ENCODE results near the gene TPO.

TPO gene

GRCh38 chr2:1397350-1397749 is 15.9 kb upstream of the TPO start:
- Histone ChIP-seq H3K4me1 (ENCODE audit: control insufficient read depth in 1 of 2, insufficient read depth in 2 of 2, low read length in 2 of 2) (no peaks in the 10 kb centered on the region), H3K79me2 (ENCODE audit: control insufficient read depth, insufficient read depth, low read length, poor library complexity) (no peaks in the 10 kb centered on the region), H3K27me3 (ENCODE audit: insufficient read depth, low read length) (no peaks in the 10 kb centered on the region), H3K9me3 (ENCODE audit: insufficient read depth, low read depth, low read length) (peaks cover 5% of the 10 kb centered on the region), H4K12ac (ENCODE audit: low read depth, low read length) (no peak overlapping the region), H3K14ac (ENCODE audit: low read length) (no peak overlapping the region), H3K4me2 (ENCODE audit: low read length) (no peak overlapping the region), H4K8ac (ENCODE audit: low read depth, low read length) (no peak overlapping the region), H3K27ac (ENCODE audit: low read depth, low read length) (no peak overlapping the region), H2BK5ac (ENCODE audit: low read depth, low read length, poor library complexity) (no peak overlapping the region), H3K18ac (ENCODE audit: low read length) (no peak overlapping the region), H3K23ac (ENCODE audit: low read length) (no peak overlapping the region), H3K9ac (ENCODE audit: low read length) (no peak overlapping the region), H2BK12ac (ENCODE audit: low read length) (no peak overlapping the region), H2AK5ac (ENCODE audit: low read length) (no peak overlapping the region), H2AFZ (ENCODE audit: insufficient read depth, low read length, poor library complexity) (no peak overlapping the region), H3K79me1 (ENCODE audit: low read length) (no peaks in the 10 kb centered on the region), H3K4ac (ENCODE audit: low read depth, low read length) (no peak overlapping the region), H3K36me3 (ENCODE audit: control insufficient read depth in 1 of 2, insufficient read depth in 2 of 2, low read length in 2 of 2) (no peaks in the 10 kb centered on the region), H4K91ac (ENCODE audit: low read depth, low read length) (no peak overlapping the region), H2BK120ac (ENCODE audit: insufficient read depth, low read length, poor library complexity) (no peak overlapping the region), H3K4me3 (ENCODE audit: low read depth, low read length) (no peak overlapping the region)
- no peak for DNase-seq
- WGBS (ENCODE audit: extremely low coverage, insufficient coverage, insufficient read length) = no CpG with 5 or more reads among the region's 4 CpGs

GRCh38 chr2:1398191-1398590 is 15.1 kb upstream of the TPO start:
- H3K4ac ChIP-seq (ENCODE audit: low read depth, low read length) = no peak overlapping the region
- no peaks in the 10 kb centered on the region for H3K27me3 ChIP-seq (ENCODE audit: insufficient read depth, low read length)
- no peak overlapping the region for H3K4me3 ChIP-seq (ENCODE audit: low read depth, low read length)
- H4K91ac ChIP-seq (ENCODE audit: low read depth, low read length) = no peak overlapping the region
- H3K23ac ChIP-seq (ENCODE audit: low read length) = no peak overlapping the region
- H3K27ac ChIP-seq (ENCODE audit: low read depth, low read length) = no peak overlapping the region
- H3K14ac ChIP-seq (ENCODE audit: low read length) = no peak overlapping the region
- H2AK5ac ChIP-seq (ENCODE audit: low read length) = no peak overlapping the region
- H4K12ac ChIP-seq (ENCODE audit: low read depth, low read length) = no peak overlapping the region
- H3K79me1 ChIP-seq (ENCODE audit: low read length) = no peaks in the 10 kb centered on the region
- H2AFZ ChIP-seq (ENCODE audit: insufficient read depth, low read length, poor library complexity) = no peak overlapping the region
- no peaks in the 10 kb centered on the region for H3K4me1 ChIP-seq (ENCODE audit: control insufficient read depth in 1 of 2, insufficient read depth in 2 of 2, low read length in 2 of 2)
- no peak overlapping the region for H3K4me2 ChIP-seq (ENCODE audit: low read length)
- H2BK5ac ChIP-seq (ENCODE audit: low read depth, low read length, poor library complexity) = no peak overlapping the region
- H4K8ac ChIP-seq (ENCODE audit: low read depth, low read length) = no peak overlapping the region
- no peak for DNase-seq
- peaks cover 7% of the 10 kb centered on the region for H3K9me3 ChIP-seq (ENCODE audit: insufficient read depth, low read depth, low read length)
- WGBS (ENCODE audit: extremely low coverage, insufficient coverage, insufficient read length) = no CpG with 5 or more reads among the region's 7 CpGs
- H3K9ac ChIP-seq (ENCODE audit: low read length) = no peak overlapping the region
- no peaks in the 10 kb centered on the region for H3K36me3 ChIP-seq (ENCODE audit: control insufficient read depth in 1 of 2, insufficient read depth in 2 of 2, low read length in 2 of 2)
- no peaks in the 10 kb centered on the region for H3K79me2 ChIP-seq (ENCODE audit: control insufficient read depth, insufficient read depth, low read length, poor library complexity)
- no peak overlapping the region for H2BK12ac ChIP-seq (ENCODE audit: low read length)
- H2BK120ac ChIP-seq (ENCODE audit: insufficient read depth, low read length, poor library complexity) = no peak overlapping the region
- no peak overlapping the region for H3K18ac ChIP-seq (ENCODE audit: low read length)

- Histone ChIP-seq H2BK120ac (ENCODE audit: insufficient read depth, low read length, poor library complexity) (no peak overlapping the region), H3K79me2 (ENCODE audit: control insufficient read depth, insufficient read depth, low read length, poor library complexity) (no peaks in the 10 kb centered on the region), H3K4ac (ENCODE audit: low read depth, low read length) (no peak overlapping the region), H2BK12ac (ENCODE audit: low read length) (no peak overlapping the region), H2BK5ac (ENCODE audit: low read depth, low read length, poor library complexity) (no peak overlapping the region), H3K36me3 (ENCODE audit: control insufficient read depth in 1 of 2, insufficient read depth in 2 of 2, low read length in 2 of 2) (no peaks in the 10 kb centered on the region), H4K12ac (ENCODE audit: low read depth, low read length) (no peak overlapping the region), H3K9me3 (ENCODE audit: insufficient read depth, low read depth, low read length) (peaks cover 9% of the 10 kb centered on the region), H4K8ac (ENCODE audit: low read depth, low read length) (no peak overlapping the region), H3K18ac (ENCODE audit: low read length) (no peak overlapping the region), H3K27me3 (ENCODE audit: insufficient read depth, low read length) (no peaks in the 10 kb centered on the region), H3K4me3 (ENCODE audit: low read depth, low read length) (no peak overlapping the region), H4K91ac (ENCODE audit: low read depth, low read length) (no peak overlapping the region), H3K27ac (ENCODE audit: low read depth, low read length) (no peak overlapping the region), H3K79me1 (ENCODE audit: low read length) (no peaks in the 10 kb centered on the region), H3K4me1 (ENCODE audit: control insufficient read depth in 1 of 2, insufficient read depth in 2 of 2, low read length in 2 of 2) (no peaks in the 10 kb centered on the region), H3K4me2 (ENCODE audit: low read length) (no peak overlapping the region), H3K23ac (ENCODE audit: low read length) (no peak overlapping the region), H3K14ac (ENCODE audit: low read length) (no peak overlapping the region), H2AFZ (ENCODE audit: insufficient read depth, low read length, poor library complexity) (no peak overlapping the region), H3K9ac (ENCODE audit: low read length) (no peak overlapping the region), H2AK5ac (ENCODE audit: low read length) (no peak overlapping the region)
- WGBS (ENCODE audit: extremely low coverage, insufficient coverage, insufficient read length) = no CpG with 5 or more reads among the region's 8 CpGs
- DNase-seq = no peak
Measured at GRCh38 chr2:1400943-1401735, 12.1 kb upstream of the TPO start.

GRCh38 chr2:1402064-1402463 is 11.2 kb upstream of the TPO start:
- H4K91ac ChIP-seq (ENCODE audit: low read depth, low read length) = no peak overlapping the region
- no peak overlapping the region for H3K4ac ChIP-seq (ENCODE audit: low read depth, low read length)
- H3K4me3 ChIP-seq (ENCODE audit: low read depth, low read length) = no peak overlapping the region
- no peaks in the 10 kb centered on the region for H3K27me3 ChIP-seq (ENCODE audit: insufficient read depth, low read length)
- H3K18ac ChIP-seq (ENCODE audit: low read length) = no peak overlapping the region
- no peak overlapping the region for H2AFZ ChIP-seq (ENCODE audit: insufficient read depth, low read length, poor library complexity)
- no CpG with 5 or more reads among the region's 9 CpGs for WGBS (ENCODE audit: extremely low coverage, insufficient coverage, insufficient read length)
- H2BK5ac ChIP-seq (ENCODE audit: low read depth, low read length, poor library complexity) = no peak overlapping the region
- H3K9ac ChIP-seq (ENCODE audit: low read length) = no peak overlapping the region
- H3K23ac ChIP-seq (ENCODE audit: low read length) = no peak overlapping the region
- H2BK12ac ChIP-seq (ENCODE audit: low read length) = no peak overlapping the region
- H3K79me2 ChIP-seq (ENCODE audit: control insufficient read depth, insufficient read depth, low read length, poor library complexity) = no peaks in the 10 kb centered on the region
- H2BK120ac ChIP-seq (ENCODE audit: insufficient read depth, low read length, poor library complexity) = no peak overlapping the region
- DNase-seq = no peak
- H3K14ac ChIP-seq (ENCODE audit: low read length) = no peak overlapping the region
- H4K12ac ChIP-seq (ENCODE audit: low read depth, low read length) = no peak overlapping the region
- H3K4me2 ChIP-seq (ENCODE audit: low read length) = no peak overlapping the region
- H4K8ac ChIP-seq (ENCODE audit: low read depth, low read length) = no peak overlapping the region
- no peak overlapping the region for H3K27ac ChIP-seq (ENCODE audit: low read depth, low read length)
- H3K36me3 ChIP-seq (ENCODE audit: control insufficient read depth in 1 of 2, insufficient read depth in 2 of 2, low read length in 2 of 2) = no peaks in the 10 kb centered on the region
- H3K9me3 ChIP-seq (ENCODE audit: insufficient read depth, low read depth, low read length) = peaks cover 9% of the 10 kb centered on the region
- no peaks in the 10 kb centered on the region for H3K4me1 ChIP-seq (ENCODE audit: control insufficient read depth in 1 of 2, insufficient read depth in 2 of 2, low read length in 2 of 2)
- no peaks in the 10 kb centered on the region for H3K79me1 ChIP-seq (ENCODE audit: low read length)
- H2AK5ac ChIP-seq (ENCODE audit: low read length) = no peak overlapping the region
